GM13976 (cell line): Measurements from ENCODE around the gene CCDC141.

Experiments used
- DNase-seq: peaks from one replicate; pipeline ENCODE4 v3.0.0; 2012; ENCODE audit warnings: low spot score
- CTCF ChIP-seq: IDR thresholded peaks from 2 replicates; pipeline ENCODE4 v1.5.1; 2012; ENCODE audit warnings: borderline replicate concordance, mild to moderate bottlenecking; ENCODE audit not compliant: insufficient read depth; ENCODE audit errors: extremely low read depth, missing control alignments, control extremely low read depth
- in situ Hi-C: fragments of 300-500 bp; cut with MboI; formaldehyde crosslinking; loops from one replicate; pipeline ENCODE4 v1.12.0; 2022; ENCODE audit warnings: low sequenced_read_pairs, mixed read lengths, inconsistent platforms; ENCODE audit not compliant: unreplicated experiment

Gene CCDC141

GRCh38 chr2:178951266-178952006 is 98.5 kb downstream of the CCDC141 start:
- TF ChIP-seq CTCF: no peak
- in situ Hi-C loops: no loop called here
- no peak for DNase-seq

- DNase-seq: no peak
- no peak for TF ChIP-seq CTCF
- in situ Hi-C loops: no loop called here
These were observed 100.4 kb downstream of the CCDC141 start for GRCh38 chr2:178949584-178949983.

GRCh38 chr2:178949151-178949550 is 100.8 kb downstream of the CCDC141 start:
- no peak for DNase-seq
- no peak for TF ChIP-seq CTCF
- in situ Hi-C loops: no loop called here

GRCh38 chr2:178947006-178947405 is 102.9 kb downstream of the CCDC141 start:
- in situ Hi-C loops: no loop called here
- no peak for TF ChIP-seq CTCF
- no peak for DNase-seq

GRCh38 chr2:178946494-178946893 is 103.4 kb downstream of the CCDC141 start:
- no peak for TF ChIP-seq CTCF
- in situ Hi-C loops: no loop called here
- DNase-seq: no peak

GRCh38 chr2:178943745-178944144 is 106.2 kb downstream of the CCDC141 start:
- DNase-seq: no peak
- TF ChIP-seq CTCF: no peak
- in situ Hi-C loops: no loop called here
